Neutrophil (primary cell): ENCODE measurements around the gene INKA1.

Experiments used
- H3K27ac ChIP-seq: fragments of 200-600 bp; sonication (generic); 2 replicates; pipeline ENCODE4 v1.5.1; 2016; ENCODE audit warnings: mild to moderate bottlenecking, moderate library complexity
- H3K27me3 ChIP-seq: fragments of 200-600 bp; sonication (generic); 2 replicates; pipeline ENCODE4 v1.6.0; 2016; ENCODE audit warnings: mild to moderate bottlenecking
- H3K36me3 ChIP-seq: fragments of 200-600 bp; sonication (generic); 2 replicates; pipeline ENCODE4 v1.5.1; 2017
- H3K4me1 ChIP-seq, 2 experiments: fragments of 200-600 bp in 1 of 2; sonication (generic) in 1 of 2; 1 replicate in 1 of 2; 2 replicates in 1 of 2; pipeline versions ENCODE4 v1.5.1 to v1.6.1; 2013 to 2016; ENCODE audit warnings: low read depth in 1 of 2, low read length in 1 of 2, mild to moderate bottlenecking in 1 of 2, moderate library complexity in 1 of 2; ENCODE audit not compliant: control insufficient read depth in 1 of 2, insufficient read depth in 1 of 2
- H3K4me3 ChIP-seq, 2 experiments: fragments of 200-600 bp in 1 of 2; sonication (generic) in 1 of 2; 1 replicate in 1 of 2; 2 replicates in 1 of 2; pipeline ENCODE4 v1.5.1; 2013 to 2016; ENCODE audit warnings: low read depth in 1 of 2, low read length in 1 of 2, mild to moderate bottlenecking in 1 of 2, moderate library complexity in 1 of 2
- H3K9me3 ChIP-seq: fragments of 200-600 bp; sonication (generic); 2 replicates; pipeline ENCODE4 v1.5.1; 2016
- TF ChIP-seq, protein P1 (sequence below): fragments of 200-600 bp; sonication (generic); IDR thresholded peaks from 2 replicates; pipeline ENCODE4 v1.5.1; 2016; ENCODE audit warnings: antibody characterized with exemption

Gene INKA1

DNA sequence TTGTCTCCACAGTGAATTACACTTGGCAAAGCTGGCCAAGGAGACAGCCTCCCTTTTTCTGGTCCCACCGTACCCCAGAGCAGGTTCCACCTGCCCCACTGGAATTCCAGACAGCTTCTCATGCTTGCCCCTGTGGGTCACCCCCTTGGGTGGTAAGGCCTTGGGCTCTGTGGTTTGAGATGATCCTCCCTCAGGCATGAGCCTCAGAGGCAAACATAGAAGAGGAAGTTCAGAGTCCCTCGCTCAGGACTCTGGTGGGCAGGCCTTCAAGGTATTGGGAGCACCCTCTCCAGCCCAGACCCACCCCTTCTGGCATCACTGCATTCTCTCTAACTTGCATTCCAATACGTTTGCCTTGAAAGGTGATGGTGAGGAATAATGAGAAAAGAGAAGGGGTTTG is 28.3 kb downstream of the INKA1 start:
- no peaks in the 10 kb centered on the region for H3K27me3 ChIP-seq

DNA sequence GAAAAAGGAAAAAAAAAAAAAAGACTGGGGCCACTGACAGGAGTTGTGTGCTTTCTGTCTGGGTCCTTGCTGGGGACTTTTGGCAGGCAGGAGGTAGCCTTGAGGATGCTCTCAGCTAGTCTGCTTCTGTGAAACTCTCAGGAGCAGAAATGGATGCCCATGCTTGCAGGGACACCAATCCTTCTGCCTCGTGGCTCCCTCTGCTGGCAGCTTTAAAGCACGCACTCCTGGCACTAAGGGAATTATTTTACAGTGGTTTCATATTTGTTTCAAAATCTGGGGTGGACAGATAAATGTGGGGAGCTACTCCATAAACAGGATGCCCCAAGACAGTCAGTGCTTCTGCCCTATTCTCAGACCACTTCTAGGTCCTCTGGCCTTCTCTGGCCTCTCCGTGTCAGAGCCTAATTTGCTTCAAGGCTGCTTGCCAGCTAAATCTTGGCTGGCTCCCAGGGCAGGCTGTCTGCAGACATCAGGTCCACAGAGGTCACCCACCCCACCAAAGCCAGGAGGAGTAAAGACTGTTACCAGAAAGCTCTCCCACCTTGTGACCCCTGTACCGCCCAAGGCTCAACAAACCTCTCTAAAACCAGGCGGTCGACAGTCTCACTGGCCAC is 36.2 kb downstream of the INKA1 start:
- H3K27ac ChIP-seq = no peak overlapping the region
- H3K4me1 ChIP-seq = no peaks in the 10 kb centered on the region
- peaks cover 11% of the 10 kb centered on the region for H3K36me3 ChIP-seq
- H3K4me3 ChIP-seq = no peak overlapping the region
- TF ChIP-seq, protein P1, sequence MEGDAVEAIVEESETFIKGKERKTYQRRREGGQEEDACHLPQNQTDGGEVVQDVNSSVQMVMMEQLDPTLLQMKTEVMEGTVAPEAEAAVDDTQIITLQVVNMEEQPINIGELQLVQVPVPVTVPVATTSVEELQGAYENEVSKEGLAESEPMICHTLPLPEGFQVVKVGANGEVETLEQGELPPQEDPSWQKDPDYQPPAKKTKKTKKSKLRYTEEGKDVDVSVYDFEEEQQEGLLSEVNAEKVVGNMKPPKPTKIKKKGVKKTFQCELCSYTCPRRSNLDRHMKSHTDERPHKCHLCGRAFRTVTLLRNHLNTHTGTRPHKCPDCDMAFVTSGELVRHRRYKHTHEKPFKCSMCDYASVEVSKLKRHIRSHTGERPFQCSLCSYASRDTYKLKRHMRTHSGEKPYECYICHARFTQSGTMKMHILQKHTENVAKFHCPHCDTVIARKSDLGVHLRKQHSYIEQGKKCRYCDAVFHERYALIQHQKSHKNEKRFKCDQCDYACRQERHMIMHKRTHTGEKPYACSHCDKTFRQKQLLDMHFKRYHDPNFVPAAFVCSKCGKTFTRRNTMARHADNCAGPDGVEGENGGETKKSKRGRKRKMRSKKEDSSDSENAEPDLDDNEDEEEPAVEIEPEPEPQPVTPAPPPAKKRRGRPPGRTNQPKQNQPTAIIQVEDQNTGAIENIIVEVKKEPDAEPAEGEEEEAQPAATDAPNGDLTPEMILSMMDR = peak; percentile 91
- H3K27me3 ChIP-seq = no peaks in the 10 kb centered on the region
- H3K9me3 ChIP-seq = no peaks in the 10 kb centered on the region

More for the DNA sequence above, 28.3 kb downstream of the INKA1 start:
- Histone ChIP-seq H3K4me1 (no peaks in the 10 kb centered on the region), H3K36me3 (peaks cover 39% of the 10 kb centered on the region), H3K4me3 (no peak overlapping the region), H3K27ac (no peak overlapping the region), H3K9me3 (no peaks in the 10 kb centered on the region)
- TF ChIP-seq, protein P1 = no peak

DNA sequence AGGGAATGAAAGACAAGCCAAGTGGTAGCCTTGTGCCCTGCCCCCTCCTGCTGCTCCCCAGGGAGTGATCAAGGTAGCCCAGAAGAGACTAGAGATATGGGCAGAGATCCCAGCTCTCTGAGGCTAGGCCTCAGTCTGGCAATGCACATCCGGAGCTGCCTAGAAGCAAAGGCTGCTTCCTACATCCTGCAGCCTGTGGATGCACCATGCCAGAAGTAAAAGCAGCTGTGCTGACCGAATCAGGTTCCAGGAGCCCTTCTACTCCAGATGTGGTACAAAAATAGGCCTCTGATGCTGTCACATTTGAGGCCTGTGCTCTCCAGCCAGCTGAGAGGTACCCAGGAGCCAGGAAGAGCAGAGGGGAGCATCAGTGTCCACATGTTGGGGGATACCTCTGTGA is 37.3 kb downstream of the INKA1 start:
- Histone ChIP-seq H3K9me3 (no peaks in the 10 kb centered on the region), H3K4me3 (no peak overlapping the region), H3K27me3 (no peaks in the 10 kb centered on the region), H3K36me3 (peaks cover 21% of the 10 kb centered on the region), H3K27ac (no peak overlapping the region), H3K4me1 (no peaks in the 10 kb centered on the region)
- TF ChIP-seq, protein P1 = no peak

DNA sequence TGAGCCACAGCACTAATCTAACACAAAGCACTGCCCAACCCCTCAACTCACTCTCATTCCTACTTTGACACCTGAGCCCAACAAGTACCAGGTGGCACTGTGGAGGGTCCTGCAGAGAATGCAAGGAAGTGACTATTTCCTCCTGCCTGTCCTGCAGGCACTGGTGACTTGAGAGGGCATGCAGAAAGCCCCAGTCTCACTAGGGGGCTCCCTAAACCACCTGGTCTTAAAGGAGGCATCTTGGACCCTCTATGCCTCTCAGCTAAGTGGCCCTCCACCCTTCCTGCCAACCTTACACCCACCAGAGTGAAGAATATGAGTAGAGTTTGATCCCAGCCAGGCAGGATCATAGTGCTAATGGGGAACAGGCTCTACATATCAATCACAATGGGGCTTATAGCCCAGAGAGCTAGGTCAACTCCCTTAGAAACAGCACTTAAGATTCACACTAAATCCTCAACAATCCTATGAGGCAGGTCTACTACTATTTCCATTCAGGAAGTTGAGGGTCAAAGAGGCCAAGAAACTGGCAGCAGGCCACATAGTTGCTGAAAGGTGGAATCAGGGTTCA is 38.1 kb downstream of the INKA1 start:
- Histone ChIP-seq H3K27ac (no peak overlapping the region), H3K4me1 (no peaks in the 10 kb centered on the region), H3K27me3 (no peaks in the 10 kb centered on the region), H3K9me3 (no peaks in the 10 kb centered on the region), H3K36me3 (peaks cover 27% of the 10 kb centered on the region), H3K4me3 (no peak overlapping the region)
- TF ChIP-seq, protein P1 = no peak

DNA sequence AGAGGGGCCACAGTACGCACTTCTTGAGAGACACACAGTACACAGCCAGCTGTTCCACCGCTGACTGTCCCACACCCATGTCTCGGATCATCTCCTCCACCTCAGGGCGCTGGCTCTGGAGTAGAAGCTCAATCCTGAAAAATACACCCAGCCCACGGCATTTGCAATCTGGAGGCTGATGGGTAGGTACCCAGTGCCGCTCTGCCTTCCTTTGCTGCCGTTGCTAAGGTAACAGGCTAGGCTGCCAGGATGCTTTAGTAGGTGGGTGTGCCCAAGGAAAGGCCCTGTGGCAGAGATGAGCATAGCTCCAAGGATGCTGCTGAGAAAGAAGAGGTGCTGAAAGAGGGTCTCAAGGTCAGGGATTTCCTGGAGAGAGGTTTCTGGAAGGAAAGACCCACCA is 38.7 kb downstream of the INKA1 start:
- TF ChIP-seq, protein P1 = no peak
- H3K27me3 ChIP-seq = no peaks in the 10 kb centered on the region
- H3K36me3 ChIP-seq = peaks cover 33% of the 10 kb centered on the region
- H3K4me1 ChIP-seq = no peaks in the 10 kb centered on the region
- no peaks in the 10 kb centered on the region for H3K9me3 ChIP-seq
- no peak overlapping the region for H3K27ac ChIP-seq
- H3K4me3 ChIP-seq = no peak overlapping the region
